ENCODE results near the gene AFMID. TPM values are rescaled to one million over a fixed set of nuclear protein-coding genes. Genes with fewer than 3 reads are reported as not detected.

AFMID gene
- total and polyA plus RNA-seq, 2 donors (not counting 3 experiments of a cell fraction or from before 2014, with no cell fraction given) = 33.5 to 42.9 TPM

DNA sequence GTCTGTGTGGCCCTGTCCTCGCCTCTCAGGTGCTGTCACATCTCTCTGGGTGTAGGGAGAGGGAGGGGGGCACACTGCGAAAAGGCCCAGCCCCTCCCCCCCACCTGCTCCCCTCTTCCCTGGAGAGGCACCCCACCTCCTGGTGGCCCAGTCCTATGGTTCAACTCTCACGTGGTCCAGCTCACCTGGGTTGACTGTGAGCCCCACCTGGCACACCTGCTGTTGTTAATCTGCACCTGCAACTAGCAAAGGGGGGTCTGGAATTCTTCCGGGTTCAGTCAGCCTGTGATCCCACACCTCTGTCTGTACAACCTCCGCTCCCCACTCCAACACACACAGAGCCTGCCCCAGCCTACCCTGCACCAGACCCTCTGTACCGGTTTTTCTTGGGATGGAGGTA is 20.7 kb upstream of the AFMID start:
- FAIRE-seq (no peak), DNase-seq (ENCODE audit: low read depth, low spot score) (no peak)
- intact Hi-C loops (cut with micrococcal nuclease) (loop anchor here (5.0 kb wide), 1 partner anchor 34 kb away; the partner anchor contains the start of gene TMC8), dilution Hi-C loops (cut with MboI; ENCODE audit: extremely low pct_ligation_motif_present, low sequenced_read_pairs) (no loop called here)
- Histone ChIP-seq H3K9me1 (replicated peaks; ENCODE audit: control insufficient read depth, extremely low read depth, insufficient read depth, low read length) (no peaks in the 10 kb centered on the region), H3K36me3 (ENCODE audit: control insufficient read depth in 2 of 2, extremely low read depth in 1 of 2, insufficient read depth in 2 of 2, low read length in 2 of 2) (peaks cover 0 to 2% of the 10 kb centered on the region in 2 experiments), H3K27ac (ENCODE audit: insufficient read depth, low read depth, low read length) (no peak overlapping the region), H3K9ac (replicated peaks; ENCODE audit: extremely low read depth, insufficient read depth, low read length) (no peak overlapping the region), H3K27me3 (ENCODE audit: control insufficient read depth in 2 of 2, insufficient read depth in 2 of 2, low read length in 2 of 2) (no peaks in the 10 kb centered on the region), H3K4me2 (ENCODE audit: insufficient read depth, low read length) (no peak overlapping the region), H3K79me2 (ENCODE audit: control insufficient read depth, insufficient read depth, low read length) (no peaks in the 10 kb centered on the region), H3K4me3 (replicated peaks in 1 of 3; ENCODE audit: insufficient read depth in 1 of 3, low read depth in 1 of 3, low read length in 3 of 3) (no peak overlapping the region), H3K4me1 (ENCODE audit: control insufficient read depth, extremely low read depth, insufficient read depth, low read length) (peaks cover 2% of the 10 kb centered on the region), H3K9me3 (replicated peaks; ENCODE audit: control insufficient read depth, insufficient read depth, low read length) (no peaks in the 10 kb centered on the region), H4K20me1 (replicated peaks; ENCODE audit: control insufficient read depth, extremely low read depth, insufficient read depth, low read length) (no peaks in the 10 kb centered on the region), H2AFZ (ENCODE audit: low read depth, low read length) (no peak overlapping the region)
- BruUV-seq (replicated peaks) = no TSS peak
- TF ChIP-seq, protein P1, sequence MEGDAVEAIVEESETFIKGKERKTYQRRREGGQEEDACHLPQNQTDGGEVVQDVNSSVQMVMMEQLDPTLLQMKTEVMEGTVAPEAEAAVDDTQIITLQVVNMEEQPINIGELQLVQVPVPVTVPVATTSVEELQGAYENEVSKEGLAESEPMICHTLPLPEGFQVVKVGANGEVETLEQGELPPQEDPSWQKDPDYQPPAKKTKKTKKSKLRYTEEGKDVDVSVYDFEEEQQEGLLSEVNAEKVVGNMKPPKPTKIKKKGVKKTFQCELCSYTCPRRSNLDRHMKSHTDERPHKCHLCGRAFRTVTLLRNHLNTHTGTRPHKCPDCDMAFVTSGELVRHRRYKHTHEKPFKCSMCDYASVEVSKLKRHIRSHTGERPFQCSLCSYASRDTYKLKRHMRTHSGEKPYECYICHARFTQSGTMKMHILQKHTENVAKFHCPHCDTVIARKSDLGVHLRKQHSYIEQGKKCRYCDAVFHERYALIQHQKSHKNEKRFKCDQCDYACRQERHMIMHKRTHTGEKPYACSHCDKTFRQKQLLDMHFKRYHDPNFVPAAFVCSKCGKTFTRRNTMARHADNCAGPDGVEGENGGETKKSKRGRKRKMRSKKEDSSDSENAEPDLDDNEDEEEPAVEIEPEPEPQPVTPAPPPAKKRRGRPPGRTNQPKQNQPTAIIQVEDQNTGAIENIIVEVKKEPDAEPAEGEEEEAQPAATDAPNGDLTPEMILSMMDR (IDR thresholded peaks at IDR 0.05; ENCODE audit: extremely low read depth in 1 of 2, insufficient read depth in 1 of 2, low read depth in 1 of 2, low read length in 2 of 2) = no peak
- TF ChIP-seq, protein P2, sequence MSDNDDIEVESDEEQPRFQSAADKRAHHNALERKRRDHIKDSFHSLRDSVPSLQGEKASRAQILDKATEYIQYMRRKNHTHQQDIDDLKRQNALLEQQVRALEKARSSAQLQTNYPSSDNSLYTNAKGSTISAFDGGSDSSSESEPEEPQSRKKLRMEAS (IDR thresholded peaks at IDR 0.05; ENCODE audit: insufficient read depth, insufficient read length) = no peak
- TF ChIP-seq POLR2AphosphoS5 (IDR thresholded peaks at IDR 0.05; ENCODE audit: insufficient read depth, low read depth, low read length) = no peak
- TF ChIP-seq GATA2 (IDR thresholded peaks at IDR 0.05; ENCODE audit: insufficient read depth, insufficient read length, low read depth, low read length) = no peak
- no peak for TF ChIP-seq EZH2 (IDR thresholded peaks at IDR 0.05; ENCODE audit: borderline replicate concordance, low read depth, low read length, severe bottlenecking)
- no peak for TF ChIP-seq FOS (IDR thresholded peaks at IDR 0.05; ENCODE audit: borderline replicate concordance, insufficient read depth, low read length)
- TF ChIP-seq JUN (IDR thresholded peaks at IDR 0.05; ENCODE audit: borderline replicate concordance, insufficient read depth, insufficient read length, low read depth) = no peak
- TF ChIP-seq MYC (IDR thresholded peaks at IDR 0.05; ENCODE audit: low read depth, low read length) = no peak
- TF ChIP-seq POLR2A (IDR thresholded peaks at IDR 0.05; ENCODE audit: low read depth, low read length) = no peak
- CTCF ChIA-PET = interaction anchor here (2.2 kb wide), 1 partner anchor 82 kb away, joined by 4 read pairs; no protein-coding TSS in a partner anchor
- POLR2A ChIA-PET = no interaction called here
